H9 (cell line): Measurements from ENCODE around the gene ZC3H6. TPM values are rescaled to one million over a fixed set of nuclear protein-coding genes. Genes with fewer than 3 reads are reported as not detected.
A peak's percentile ranks its signal among the peaks of the same experiment; 100 is the strongest.

Experiments used
- DNase-seq: peaks from one replicate; pipeline ENCODE4 v3.0.0-alpha.2; 2017
- H2AFZ ChIP-seq: one replicate; pipeline ENCODE4 v1.6.1; 2013; ENCODE audit warnings: mild to moderate bottlenecking, low read length, control low read depth, moderate library complexity
- H2AK5ac ChIP-seq: 2 replicates; pipeline ENCODE4 v1.6.1; 2013; ENCODE audit warnings: low read length, control low read depth, mixed read lengths; ENCODE audit not compliant: insufficient read length
- H2BK120ac ChIP-seq: one replicate; pipeline ENCODE4 v1.6.1; 2013; ENCODE audit warnings: low read depth, mild to moderate bottlenecking, low read length, control low read depth, inconsistent platforms; ENCODE audit not compliant: poor library complexity, severe bottlenecking
- H2BK12ac ChIP-seq: 2 replicates; pipeline ENCODE4 v1.6.1; 2013; ENCODE audit warnings: low read length, control low read depth, mixed read lengths, low read depth; ENCODE audit not compliant: insufficient read length
- H2BK15ac ChIP-seq: 2 replicates; pipeline ENCODE4 v1.6.1; 2013; ENCODE audit warnings: low read depth, low read length, control low read depth
- H2BK20ac ChIP-seq: one replicate; pipeline ENCODE4 v1.6.1; 2013; ENCODE audit warnings: low read depth, mild to moderate bottlenecking, low read length, control low read depth, inconsistent platforms; ENCODE audit not compliant: poor library complexity, severe bottlenecking
- H2BK5ac ChIP-seq: 2 replicates; pipeline ENCODE4 v1.6.1; 2013; ENCODE audit warnings: low read length, control low read depth, mixed read lengths; ENCODE audit not compliant: insufficient read length
- H3K14ac ChIP-seq: 2 replicates; pipeline ENCODE4 v1.6.1; 2013; ENCODE audit warnings: low read length, control low read depth; ENCODE audit not compliant: insufficient read depth
- H3K18ac ChIP-seq: 2 replicates; pipeline ENCODE4 v1.6.1; 2013; ENCODE audit warnings: low read depth, mild to moderate bottlenecking, mixed read lengths, low read length, control low read depth; ENCODE audit not compliant: insufficient read length
- H3K23ac ChIP-seq: 2 replicates; pipeline ENCODE4 v1.6.1; 2013; ENCODE audit warnings: low read length, control low read depth, mixed read lengths, low read depth; ENCODE audit not compliant: insufficient read length
- H3K23me2 ChIP-seq: 2 replicates; pipeline ENCODE4 v1.6.1; 2013; ENCODE audit warnings: low read depth, mild to moderate bottlenecking, mixed read lengths, low read length, control low read depth; ENCODE audit not compliant: insufficient read length, poor library complexity, severe bottlenecking
- H3K27ac ChIP-seq: 2 replicates; pipeline ENCODE4 v1.5.1; 2013; ENCODE audit warnings: low read length, control low read depth, mixed read lengths, low read depth; ENCODE audit not compliant: insufficient read length
- H3K27me3 ChIP-seq: 2 replicates; pipeline ENCODE4 v1.6.1; 2013; ENCODE audit warnings: low read length, control low read depth, inconsistent platforms; ENCODE audit not compliant: insufficient read depth
- H3K4ac ChIP-seq: 2 replicates; pipeline ENCODE4 v1.6.1; 2013; ENCODE audit warnings: low read depth, mild to moderate bottlenecking, control low read depth, inconsistent platforms, low read length, moderate library complexity
- H3K4me1 ChIP-seq: 2 replicates; pipeline ENCODE4 v1.6.1; 2013; ENCODE audit warnings: low read length, control low read depth, inconsistent platforms; ENCODE audit not compliant: insufficient read depth
- H3K4me2 ChIP-seq: 2 replicates; pipeline ENCODE4 v1.6.1; 2013; ENCODE audit warnings: low read length, control low read depth, mixed read lengths; ENCODE audit not compliant: insufficient read length, insufficient read depth
- H3K56ac ChIP-seq: 2 replicates; pipeline ENCODE4 v1.6.1; 2013; ENCODE audit warnings: low read depth, mild to moderate bottlenecking, mixed read lengths, low read length, control low read depth; ENCODE audit not compliant: insufficient read length
- H3K79me1 ChIP-seq: 2 replicates; pipeline ENCODE4 v1.6.1; 2013; ENCODE audit warnings: low read depth, mild to moderate bottlenecking, moderate library complexity, low read length, control low read depth, inconsistent platforms; ENCODE audit not compliant: insufficient read depth, poor library complexity, severe bottlenecking
- H3K79me2 ChIP-seq: 2 replicates; pipeline ENCODE4 v1.6.1; 2013; ENCODE audit warnings: low read length, control low read depth, inconsistent platforms; ENCODE audit not compliant: insufficient read depth
- H3K9ac ChIP-seq: 2 replicates; pipeline ENCODE4 v1.6.1; 2013; ENCODE audit warnings: low read length, control low read depth, mixed read lengths; ENCODE audit not compliant: insufficient read length; ENCODE audit errors: extremely low read depth
- H3K9me3 ChIP-seq: one replicate; pipeline ENCODE4 v1.6.1; 2013; ENCODE audit warnings: low read depth, low read length, inconsistent platforms; ENCODE audit not compliant: control insufficient read depth
- H3T11ph ChIP-seq: one replicate; pipeline ENCODE4 v1.6.1; 2013; ENCODE audit warnings: mild to moderate bottlenecking, low read length, control low read depth, inconsistent platforms
- H4K20me1 ChIP-seq: one replicate; pipeline ENCODE4 v1.6.1; 2013; ENCODE audit not compliant: control insufficient read depth, insufficient read length, insufficient read depth
- H4K5ac ChIP-seq: 2 replicates; pipeline ENCODE4 v1.6.1; 2013; ENCODE audit warnings: low read depth, mild to moderate bottlenecking, mixed read lengths, low read length, control low read depth; ENCODE audit not compliant: insufficient read length
- H4K8ac ChIP-seq: replicated peaks from 2 replicates; pipeline ENCODE4 v1.6.1; 2013; ENCODE audit warnings: low read length, control low read depth, mixed read lengths, low read depth; ENCODE audit not compliant: insufficient read length
- H4K91ac ChIP-seq: 2 replicates; pipeline ENCODE4 v1.6.1; 2013; ENCODE audit warnings: low read depth, mild to moderate bottlenecking, moderate library complexity, mixed read lengths, low read length, control low read depth; ENCODE audit not compliant: insufficient read length
- H3K27ac Mint-ChIP-seq, 3 experiments: 2 replicates in 2 of 3; 3 replicates in 1 of 3; pipeline ENCODE4 v1.8.0; 2020 to 2021; ENCODE audit warnings: mixed read lengths in 3 of 3, mild to moderate bottlenecking in 1 of 3, moderate library complexity in 1 of 3
- H3K27me3 Mint-ChIP-seq: 2 replicates; pipeline ENCODE4 v1.8.0; 2021; ENCODE audit warnings: low read depth, mild to moderate bottlenecking, moderate library complexity, mixed read lengths
- H3K36me3 Mint-ChIP-seq, 3 experiments: 2 replicates in 2 of 3; 3 replicates in 1 of 3; pipeline ENCODE4 v1.8.0; 2020 to 2021; ENCODE audit warnings: low read depth in 3 of 3, mixed read lengths in 3 of 3; ENCODE audit not compliant: insufficient read depth in 1 of 3
- H3K4me1 Mint-ChIP-seq, 2 experiments: 2 replicates each; pipeline ENCODE4 v1.8.0; 2020; ENCODE audit warnings: mixed read lengths in 2 of 2
- H3K4me3 Mint-ChIP-seq, 2 experiments: 2 replicates in 1 of 2; 3 replicates in 1 of 2; pipeline ENCODE4 v1.8.0; 2020 to 2021; ENCODE audit warnings: mild to moderate bottlenecking in 2 of 2, mixed read lengths in 2 of 2, moderate library complexity in 1 of 2
- H3K9me3 Mint-ChIP-seq, 2 experiments: 2 replicates in 1 of 2; 3 replicates in 1 of 2; pipeline ENCODE4 v1.8.0; 2020; ENCODE audit warnings: mild to moderate bottlenecking in 2 of 2, mixed read lengths in 2 of 2, moderate library complexity in 1 of 2
- WGBS: extraction: QIAGEN DNeasy Blood & Tissue Kit; methylation state at CpG from one replicate; pipeline ENCODE4 v1.1.7; 2013; ENCODE audit warnings: missing lambda C conversion rate, low lambda C conversion rate, mixed read lengths; ENCODE audit not compliant: insufficient read length; ENCODE audit errors: extremely low coverage; 5-methylcytosine and 5-hydroxymethylcytosine counted together
- total RNA-seq: library from RNA; stranded (reverse); gene quantifications from 2 replicates; pipeline ENCODE4 v1.2.1, GENCODE V29; 2021
- TF ChIP-seq, protein P1 (sequence below): fragments of 200-600 bp; sonication (generic); conservative IDR thresholded peaks from 3 replicates; pipeline ENCODE4 v1.8.0; 2021; ENCODE audit warnings: antibody characterized with exemption, mild to moderate bottlenecking

ZC3H6 gene
- total RNA-seq, 1 experiment from 2014 or later, result 3.5 TPM

DNA sequence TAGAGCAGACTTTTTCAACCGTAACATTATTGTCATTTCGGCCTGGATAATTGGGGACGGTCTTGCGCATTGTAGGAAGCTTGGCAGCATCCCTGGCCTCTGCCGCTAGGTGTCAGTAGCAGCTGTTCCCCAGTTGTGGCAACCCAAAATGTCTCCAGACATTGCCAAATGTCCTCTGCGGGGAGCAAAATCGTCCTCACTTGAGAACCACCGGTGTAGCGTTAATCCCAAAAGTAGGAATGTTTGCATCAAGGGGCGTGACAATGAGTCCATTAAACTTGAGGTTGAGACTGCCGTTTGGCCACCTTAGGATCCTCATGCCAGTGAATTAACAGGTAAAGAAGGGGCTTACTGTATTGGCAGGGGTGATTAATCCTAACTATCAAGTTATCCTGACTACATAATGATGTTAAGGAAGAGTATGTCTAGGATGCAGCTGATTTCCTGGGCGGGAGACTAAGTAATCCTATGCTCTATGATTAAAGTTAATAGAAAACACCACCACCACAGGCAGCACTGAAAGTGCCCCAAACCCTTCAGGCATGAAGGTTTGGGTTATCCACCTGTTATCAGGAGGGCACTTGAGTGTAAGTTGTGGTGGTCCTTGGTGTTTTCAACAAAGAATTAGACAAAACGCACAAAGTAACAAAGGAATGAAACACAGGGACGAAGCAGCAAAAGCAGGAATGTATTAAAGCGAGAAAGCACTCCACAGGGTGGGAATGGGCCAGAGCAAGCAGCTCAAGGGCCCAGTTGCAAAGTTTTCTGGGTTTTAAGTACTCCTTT, 15.7 kb upstream of the ZC3H6 start:
- no peak overlapping the region for H2BK15ac ChIP-seq
- WGBS, result no CpG with 5 or more reads among the region's 15 CpGs
- H3T11ph ChIP-seq, result no peak overlapping the region
- H2AK5ac ChIP-seq, result no peak overlapping the region
- H3K18ac ChIP-seq, result no peak overlapping the region
- H3K23ac ChIP-seq, result no peak overlapping the region
- H3K4ac ChIP-seq, result no peak overlapping the region
- H3K27ac ChIP-seq, result no peak overlapping the region
- H4K20me1 ChIP-seq, result no peaks in the 10 kb centered on the region
- no peaks in the 10 kb centered on the region for H3K79me2 ChIP-seq
- no peak overlapping the region for H2BK120ac ChIP-seq
- H3K4me2 ChIP-seq, result peak overlapping the region; percentile 25
- H3K56ac ChIP-seq, result no peak overlapping the region
- H2AFZ ChIP-seq, result peak overlapping the region; percentile 79
- H3K27ac Mint-ChIP-seq, result peak overlapping the region in 2 of 3 experiments; percentile 41 to 83; a peak in 3 of 7 replicates
- no peak overlapping the region for H2BK20ac ChIP-seq
- TF ChIP-seq, protein P1, sequence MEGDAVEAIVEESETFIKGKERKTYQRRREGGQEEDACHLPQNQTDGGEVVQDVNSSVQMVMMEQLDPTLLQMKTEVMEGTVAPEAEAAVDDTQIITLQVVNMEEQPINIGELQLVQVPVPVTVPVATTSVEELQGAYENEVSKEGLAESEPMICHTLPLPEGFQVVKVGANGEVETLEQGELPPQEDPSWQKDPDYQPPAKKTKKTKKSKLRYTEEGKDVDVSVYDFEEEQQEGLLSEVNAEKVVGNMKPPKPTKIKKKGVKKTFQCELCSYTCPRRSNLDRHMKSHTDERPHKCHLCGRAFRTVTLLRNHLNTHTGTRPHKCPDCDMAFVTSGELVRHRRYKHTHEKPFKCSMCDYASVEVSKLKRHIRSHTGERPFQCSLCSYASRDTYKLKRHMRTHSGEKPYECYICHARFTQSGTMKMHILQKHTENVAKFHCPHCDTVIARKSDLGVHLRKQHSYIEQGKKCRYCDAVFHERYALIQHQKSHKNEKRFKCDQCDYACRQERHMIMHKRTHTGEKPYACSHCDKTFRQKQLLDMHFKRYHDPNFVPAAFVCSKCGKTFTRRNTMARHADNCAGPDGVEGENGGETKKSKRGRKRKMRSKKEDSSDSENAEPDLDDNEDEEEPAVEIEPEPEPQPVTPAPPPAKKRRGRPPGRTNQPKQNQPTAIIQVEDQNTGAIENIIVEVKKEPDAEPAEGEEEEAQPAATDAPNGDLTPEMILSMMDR, result peak; percentile 97
- peaks cover 0 to 17% (median 6%) of the 10 kb centered on the region in 3 experiments; a peak in 4 of 7 replicates for H3K36me3 Mint-ChIP-seq
- H3K14ac ChIP-seq, result no peak overlapping the region
- H3K4me1 ChIP-seq, result peaks cover 4% of the 10 kb centered on the region; the same call in 1 of the 2 replicates
- no peaks in the 10 kb centered on the region for H3K23me2 ChIP-seq
- no peaks in the 10 kb centered on the region for H3K9me3 ChIP-seq
- no peak overlapping the region for H4K91ac ChIP-seq
- H3K9me3 Mint-ChIP-seq, result peaks cover 16 to 19% of the 10 kb centered on the region in 2 experiments
- no peaks in the 10 kb centered on the region for H3K27me3 ChIP-seq
- no peak overlapping the region for H3K9ac ChIP-seq
- H2BK5ac ChIP-seq, result no peak overlapping the region
- no peak overlapping the region for H4K8ac ChIP-seq
- H4K5ac ChIP-seq, result no peak overlapping the region
- peaks cover 3% of the 10 kb centered on the region; the same call in 1 of the 2 replicates for H3K27me3 Mint-ChIP-seq
- peak; percentile 83 for DNase-seq
- H3K4me3 Mint-ChIP-seq, result peak overlapping the region; percentile 25 to 27; a peak in 3 of 5 replicates
- H2BK12ac ChIP-seq, result no peak overlapping the region
- H3K4me1 Mint-ChIP-seq, result peaks cover 4 to 15% of the 10 kb centered on the region in 2 experiments
- H3K79me1 ChIP-seq, result no peaks in the 10 kb centered on the region
